ENCODE results near the gene BICRA. TPM values are rescaled to one million over a fixed set of nuclear protein-coding genes. Genes with fewer than 3 reads are reported as not detected.
A peak's percentile ranks its signal among the peaks of the same experiment; 100 is the strongest.

Gene BICRA
- polyA plus RNA-seq, 3 donors: 0.08 to 4.6 TPM; not detected in 1

GRCh38 chr19:47701717-47702552 lies 93.0 kb downstream of the BICRA start:
- H3K79me2 ChIP-seq (ENCODE audit: insufficient read depth, low read length): no peaks in the 10 kb centered on the region
- peaks cover 0 to under 1% of the 10 kb centered on the region in 2 donors for H3K27me3 ChIP-seq (ENCODE audit: control insufficient read depth in 2 of 2, insufficient read depth in 2 of 2, low read length in 2 of 2)
- peaks cover 22% of the 10 kb centered on the region for H4K20me1 ChIP-seq (ENCODE audit: insufficient read depth, low read length)
- peaks cover 30 to 55% of the 10 kb centered on the region in 2 donors for H3K36me3 ChIP-seq (replicated peaks in 1 of 2; ENCODE audit: control insufficient read depth in 1 of 2, insufficient read depth in 2 of 2, low read length in 2 of 2)
- no peak overlapping the region for H3K4me3 ChIP-seq (replicated peaks in 1 of 3; ENCODE audit: low read depth in 2 of 3, low read length in 3 of 3)
- no peak for DNase-seq
- WGBS (ENCODE audit: insufficient coverage): 94% methylated on average over 79 of the region's 91 CpGs
- TF ChIP-seq CTCF (IDR thresholded peaks at IDR 0.05): no peak
- intact Hi-C loops (cut with micrococcal nuclease): loop anchor here in 1 of 2 donors (10.0 kb wide), 1 partner anchor 427 kb away; the partner anchor contains the start of gene INAFM1
- H3K27me3 Mint-ChIP-seq (ENCODE audit: low read depth in 3 of 3): peaks cover 2 to 4% (median 2%) of the 10 kb centered on the region in 3 donors
- H3K4me3 Mint-ChIP-seq: no peak overlapping the region
- no peak overlapping the region for H3K9ac ChIP-seq (ENCODE audit: insufficient read depth, low read length, poor library complexity, severe bottlenecking)
- peaks cover 31 to 52% of the 10 kb centered on the region in 2 donors for H3K36me3 Mint-ChIP-seq
- H3K27ac ChIP-seq (ENCODE audit: low read depth in 1 of 2, low read length in 2 of 2): no peak overlapping the region
- H3K4me2 ChIP-seq (replicated peaks; ENCODE audit: extremely low read depth, low read length, poor library complexity, severe bottlenecking): no peak overlapping the region
- no peak overlapping the region for H2AFZ ChIP-seq (ENCODE audit: insufficient read depth, low read depth, low read length, poor library complexity, severe bottlenecking)
- peaks cover 6% of the 10 kb centered on the region for H3K4me1 Mint-ChIP-seq
- no peaks in the 10 kb centered on the region for H3K9me3 ChIP-seq (replicated peaks in 1 of 2; ENCODE audit: control insufficient read depth in 1 of 2, insufficient read depth in 1 of 2, low read length in 2 of 2)
- H3K4me1 ChIP-seq (ENCODE audit: control insufficient read depth in 1 of 2, insufficient read depth in 2 of 2, low read length in 2 of 2): peaks cover 0 to 3% of the 10 kb centered on the region in 2 donors
- H3K9me3 Mint-ChIP-seq: peaks cover 0 to 3% (median 0%) of the 10 kb centered on the region in 7 donors
- no peak overlapping the region for H3K27ac Mint-ChIP-seq

- no peak overlapping the region for H3K4me3 Mint-ChIP-seq
- Histone ChIP-seq H2AFZ (ENCODE audit: insufficient read depth, low read depth, low read length, poor library complexity, severe bottlenecking) (no peak overlapping the region), H3K27ac (ENCODE audit: low read depth in 1 of 2, low read length in 2 of 2) (no peak overlapping the region), H3K9ac (ENCODE audit: insufficient read depth, low read length, poor library complexity, severe bottlenecking) (no peak overlapping the region), H3K79me2 (ENCODE audit: insufficient read depth, low read length) (no peaks in the 10 kb centered on the region), H3K36me3 (replicated peaks in 1 of 2; ENCODE audit: control insufficient read depth in 1 of 2, insufficient read depth in 2 of 2, low read length in 2 of 2) (peaks cover 30 to 55% of the 10 kb centered on the region in 2 donors), H4K20me1 (ENCODE audit: insufficient read depth, low read length) (peaks cover 22% of the 10 kb centered on the region), H3K27me3 (ENCODE audit: control insufficient read depth in 2 of 2, insufficient read depth in 2 of 2, low read length in 2 of 2) (peaks cover 0 to 2% of the 10 kb centered on the region in 2 donors), H3K4me2 (replicated peaks; ENCODE audit: extremely low read depth, low read length, poor library complexity, severe bottlenecking) (no peak overlapping the region), H3K4me3 (replicated peaks in 1 of 3; ENCODE audit: low read depth in 2 of 3, low read length in 3 of 3) (no peak overlapping the region), H3K4me1 (ENCODE audit: control insufficient read depth in 1 of 2, insufficient read depth in 2 of 2, low read length in 2 of 2) (peaks cover 0 to 3% of the 10 kb centered on the region in 2 donors), H3K9me3 (replicated peaks in 1 of 2; ENCODE audit: control insufficient read depth in 1 of 2, insufficient read depth in 1 of 2, low read length in 2 of 2) (no peaks in the 10 kb centered on the region)
- no peak for DNase-seq
- peak overlapping the region in 1 of 7 donors; percentile 31 for H3K27ac Mint-ChIP-seq
- TF ChIP-seq CTCF (IDR thresholded peaks at IDR 0.05): no peak
- H3K27me3 Mint-ChIP-seq (ENCODE audit: low read depth in 3 of 3): peaks cover 2 to 8% (median 4%) of the 10 kb centered on the region in 3 donors
- H3K4me1 Mint-ChIP-seq: peaks cover 9% of the 10 kb centered on the region
- H3K9me3 Mint-ChIP-seq: peaks cover 0 to 6% (median 0%) of the 10 kb centered on the region in 7 donors
- 0% methylated on average over 6 of the region's 18 CpGs for WGBS (ENCODE audit: insufficient coverage)
- intact Hi-C loops (cut with micrococcal nuclease): loop anchor here in 1 of 2 donors (10.0 kb wide), 1 partner anchor 428 kb away; the partner anchor contains the start of gene INAFM1
- H3K36me3 Mint-ChIP-seq: peaks cover 31 to 47% of the 10 kb centered on the region in 2 donors
Observed at GRCh38 chr19:47702671-47703070, 93.7 kb downstream of the BICRA start.

Data from CD14-positive monocyte (primary cell).